HG02870 (cell line): ENCODE measurements around the gene SHISA3.

Experiments
- ATAC-seq: cut with Tn5 transposase; IDR thresholded peaks from one replicate; pipeline ENCODE4 v1.9.1; 2021; ENCODE audit warnings: mild to moderate bottlenecking, moderate library complexity; ENCODE audit not compliant: unreplicated experiment

SHISA3 gene

DNA sequence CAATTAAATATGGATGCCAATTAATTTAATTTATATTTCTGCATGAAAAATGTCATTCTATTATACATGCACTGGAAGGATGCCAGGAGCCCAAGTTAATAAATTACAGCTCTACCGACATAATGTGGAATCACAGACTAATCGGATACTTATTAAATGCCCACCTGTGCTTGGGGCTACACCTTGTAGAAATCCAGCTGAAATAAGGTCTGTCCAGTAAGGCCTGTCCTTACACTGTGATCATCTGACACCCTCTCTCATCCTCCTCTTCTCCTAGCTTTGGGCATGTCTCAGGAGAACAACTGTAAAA lies 6.0 kb upstream of the SHISA3 start:
- ATAC-seq = no peak

DNA sequence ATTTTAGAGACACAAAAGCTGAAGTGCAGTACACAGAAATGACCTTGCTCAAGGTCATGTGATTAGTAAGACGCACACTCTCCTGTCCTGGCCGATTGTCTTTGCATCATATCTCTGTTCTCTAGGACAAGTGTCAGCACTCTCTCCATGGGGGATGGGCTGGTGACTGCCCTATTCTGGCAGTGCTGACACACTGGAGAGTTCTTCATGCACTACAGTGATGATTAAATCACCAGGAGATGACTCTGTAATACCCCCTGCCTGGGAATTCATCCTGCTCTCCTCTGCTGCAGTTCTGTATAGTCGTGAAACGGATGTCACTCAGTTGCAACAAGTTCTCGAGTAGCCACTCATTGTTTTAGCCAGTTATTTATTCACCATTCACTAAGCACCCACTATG lies 5.3 kb upstream of the SHISA3 start:
- ATAC-seq = no peak

DNA sequence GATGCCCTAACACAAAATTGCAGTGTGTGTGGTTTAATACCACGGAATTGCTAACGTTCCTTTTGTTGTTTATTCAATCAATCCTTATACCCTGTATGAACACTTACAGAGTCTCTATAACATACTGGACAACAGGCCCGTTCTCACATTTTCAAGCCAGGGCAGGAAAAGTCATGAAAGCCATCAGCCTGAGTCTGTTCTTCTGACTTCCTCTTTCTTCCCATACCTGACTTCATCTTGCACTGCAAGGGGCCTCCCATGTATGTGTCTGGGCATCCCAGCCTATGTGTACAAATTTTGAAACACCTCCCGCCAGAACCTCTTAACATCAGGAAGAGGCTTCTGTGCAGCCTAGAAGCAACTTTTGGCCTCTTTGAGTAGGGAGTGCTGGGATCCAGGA lies 4.9 kb upstream of the SHISA3 start:
- no peak for ATAC-seq

DNA sequence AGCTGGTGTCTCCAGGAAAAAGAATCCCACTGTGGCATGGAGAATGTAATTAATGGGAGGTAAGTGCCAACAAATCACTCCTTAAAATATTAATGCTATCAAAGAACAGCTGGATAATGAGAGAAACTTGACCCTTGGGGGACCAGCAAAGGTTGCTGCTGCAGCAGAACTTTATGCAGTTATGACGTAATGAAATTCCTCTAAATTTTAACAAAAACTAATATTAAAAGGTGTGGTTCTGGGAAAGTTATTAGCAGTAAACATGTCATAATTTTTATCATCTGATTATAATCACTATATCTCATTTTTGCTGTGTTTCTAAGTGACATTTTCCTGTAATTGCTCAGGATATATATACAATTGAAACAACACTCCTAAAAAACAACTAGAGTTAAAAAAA lies 1.7 kb upstream of the SHISA3 start:
- ATAC-seq = no peak

DNA sequence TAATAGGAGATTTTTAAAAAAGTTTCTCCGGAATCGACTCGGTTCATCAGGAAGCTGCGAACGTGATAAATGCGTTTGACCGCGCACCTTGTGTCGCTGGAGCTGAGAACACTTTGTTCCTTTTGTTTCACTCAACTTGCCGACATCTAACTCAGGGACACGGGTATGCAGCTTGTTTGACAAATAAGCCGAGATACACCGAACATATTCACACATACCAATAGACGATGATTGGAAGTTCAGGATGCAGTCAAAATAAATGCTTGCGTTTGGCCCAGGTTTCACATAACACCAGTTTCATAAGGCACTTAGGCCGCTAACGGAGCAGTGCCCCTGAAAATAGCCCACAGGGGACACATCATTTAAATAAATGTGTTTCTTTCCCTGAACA lies 932 bp upstream of the SHISA3 start:
- ATAC-seq = no peak

DNA sequence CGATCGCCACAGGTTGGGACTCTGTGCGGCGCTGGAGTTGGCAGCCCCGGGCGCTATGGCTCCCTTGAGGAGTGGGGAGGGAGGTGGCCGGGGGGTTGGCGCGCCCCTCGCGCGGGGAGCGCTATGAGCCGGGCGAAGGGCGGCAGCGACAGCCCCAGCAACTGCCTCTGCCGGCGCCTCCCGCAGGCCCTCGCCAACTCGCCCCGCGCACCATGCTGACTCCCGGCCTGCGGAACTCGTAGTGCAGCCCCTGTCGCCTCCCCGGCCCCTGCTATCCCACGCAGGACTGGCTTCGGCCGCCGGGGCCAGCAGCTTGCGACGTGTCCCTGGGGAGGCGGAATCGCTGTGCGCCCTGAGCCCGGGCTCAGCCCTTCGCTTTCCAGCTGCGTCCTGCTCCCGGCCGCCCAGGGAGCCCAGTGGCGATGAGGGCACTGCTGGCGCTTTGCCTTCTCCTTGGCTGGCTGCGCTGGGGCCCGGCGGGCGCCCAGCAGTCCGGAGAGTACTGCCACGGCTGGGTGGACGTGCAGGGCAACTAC lies 415 bp downstream of the SHISA3 start:
- ATAC-seq = peak; percentile 32

DNA sequence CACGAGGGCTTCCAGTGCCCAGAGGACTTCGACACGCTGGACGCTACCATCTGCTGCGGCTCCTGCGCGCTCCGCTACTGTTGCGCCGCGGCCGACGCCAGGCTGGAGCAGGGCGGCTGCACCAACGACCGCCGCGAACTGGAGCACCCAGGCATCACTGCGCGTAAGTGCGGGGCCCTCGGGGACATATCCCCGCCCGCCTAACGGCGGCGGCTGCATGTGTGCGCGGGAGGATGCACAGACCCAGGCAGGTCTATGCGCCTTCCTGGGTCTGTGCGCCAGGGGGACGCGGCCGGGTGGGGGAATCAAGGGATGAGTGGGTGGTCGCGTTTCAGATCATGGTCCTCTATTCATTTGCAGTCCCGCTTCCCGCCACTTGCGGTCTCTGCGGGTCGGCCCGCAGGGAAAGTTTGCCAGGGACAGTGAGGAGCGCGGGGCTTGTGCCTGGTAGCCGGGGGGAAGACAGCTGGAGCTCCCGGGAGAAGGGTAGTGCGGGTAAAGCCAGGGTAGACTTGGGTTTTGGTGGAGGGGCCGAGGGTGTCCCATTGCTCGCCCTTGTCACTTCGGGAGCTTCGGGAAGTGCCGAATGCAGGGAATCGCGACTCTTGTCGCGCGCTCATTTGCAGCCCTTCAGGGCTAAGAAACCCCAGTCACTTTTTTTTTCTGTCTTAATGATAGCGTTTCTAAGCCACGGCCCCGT lies 1.0 kb downstream of the SHISA3 start:
- peak; percentile 29 for ATAC-seq

DNA sequence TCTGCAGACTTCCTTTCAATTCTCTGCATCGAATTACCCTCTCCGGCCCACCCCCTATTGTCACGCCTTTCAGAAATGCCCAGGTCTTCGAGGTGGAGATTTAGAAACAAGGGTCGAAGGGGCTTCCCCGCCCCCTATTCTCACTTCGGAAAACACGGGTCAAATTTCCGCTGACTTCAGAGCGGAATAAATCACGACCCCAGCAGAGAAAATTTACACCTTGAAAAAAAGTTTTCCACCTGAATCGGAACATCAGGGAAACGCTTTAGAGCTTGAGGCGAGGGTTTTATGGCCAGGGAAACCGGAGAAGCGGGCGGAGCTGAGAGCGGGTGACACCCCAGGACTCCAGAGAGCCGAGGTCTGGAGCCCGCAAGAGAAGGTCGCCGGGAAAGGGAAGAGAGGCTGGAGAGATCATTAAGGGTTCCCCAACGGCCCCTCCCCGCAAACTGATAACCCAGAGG lies 1.6 kb downstream of the SHISA3 start:
- ATAC-seq = no peak

DNA sequence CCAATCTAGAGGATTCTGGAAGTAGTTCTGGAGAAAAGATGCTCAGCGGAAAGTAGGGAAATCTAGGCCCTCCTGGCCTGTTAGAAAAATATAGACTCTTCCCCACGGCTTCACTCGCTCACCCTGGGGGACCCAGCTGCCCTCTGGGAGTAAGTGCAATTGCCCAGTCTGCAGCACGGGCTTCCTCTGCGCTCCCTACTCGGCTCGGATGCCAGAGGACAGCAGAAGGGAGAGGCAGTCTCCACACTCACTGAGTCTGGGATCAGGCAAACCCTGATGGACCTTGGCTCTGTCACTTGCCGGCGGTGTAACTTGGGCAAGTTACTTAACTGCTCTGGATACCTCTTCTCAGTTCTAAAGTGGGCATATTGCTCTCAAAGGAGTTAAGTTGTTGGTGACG lies 2.1 kb downstream of the SHISA3 start:
- ATAC-seq = no peak

DNA sequence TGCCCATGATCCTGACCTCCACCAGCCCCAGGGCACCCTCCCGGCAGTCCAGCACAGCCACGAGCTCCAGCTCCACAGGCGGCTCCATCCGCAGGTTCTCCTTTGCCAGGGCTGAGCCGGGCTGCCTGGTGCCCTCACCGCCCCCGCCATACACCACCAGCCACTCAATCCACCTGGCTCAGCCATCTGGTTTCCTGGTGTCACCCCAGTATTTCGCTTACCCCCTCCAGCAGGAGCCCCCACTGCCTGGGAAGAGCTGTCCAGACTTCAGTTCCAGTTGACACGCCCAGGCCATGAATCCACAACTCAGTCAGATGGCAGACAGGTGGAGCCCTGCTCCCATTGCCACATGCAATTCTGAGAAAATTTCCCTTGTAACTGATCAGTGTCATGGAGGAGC lies 3.9 kb downstream of the SHISA3 start:
- no peak for ATAC-seq

DNA sequence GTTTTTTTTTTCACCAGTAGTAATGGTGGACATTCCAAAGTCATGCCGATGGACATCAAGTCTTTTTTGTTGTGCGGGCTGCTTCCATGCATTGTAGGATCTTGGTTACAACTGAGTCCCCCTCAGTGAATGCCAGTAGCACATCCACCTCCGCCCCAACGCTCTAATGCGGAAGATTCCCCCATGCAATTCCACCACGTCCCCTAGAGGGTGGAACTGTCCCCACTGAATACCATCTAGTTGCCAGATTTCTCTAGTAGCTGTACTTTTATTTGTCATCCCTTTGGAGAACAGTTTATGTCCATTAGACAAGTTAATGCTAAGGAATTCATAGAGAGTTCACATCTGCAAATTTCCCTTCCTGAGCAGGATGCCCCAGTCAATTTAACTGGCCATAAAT lies 6.7 kb downstream of the SHISA3 start:
- ATAC-seq = no peak

DNA sequence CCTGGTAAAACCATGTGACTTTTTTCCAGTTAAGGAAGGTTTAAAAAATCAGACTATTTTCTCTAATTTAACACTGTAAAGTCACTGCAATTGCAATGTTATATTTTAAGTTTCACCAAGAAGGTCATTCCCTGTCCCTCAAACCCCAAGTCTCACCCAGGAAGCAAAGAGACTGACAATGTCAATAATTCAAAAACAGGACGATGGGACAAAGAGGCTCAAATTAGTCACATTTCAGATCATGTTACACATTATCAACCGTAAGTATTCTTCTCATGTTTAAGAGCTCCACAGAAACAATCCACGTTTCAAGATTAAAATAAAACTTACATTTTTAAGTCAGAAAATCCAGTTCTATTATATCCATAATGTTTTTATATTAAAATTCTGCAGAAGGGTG lies 13.2 kb downstream of the SHISA3 start:
- no peak for ATAC-seq

DNA sequence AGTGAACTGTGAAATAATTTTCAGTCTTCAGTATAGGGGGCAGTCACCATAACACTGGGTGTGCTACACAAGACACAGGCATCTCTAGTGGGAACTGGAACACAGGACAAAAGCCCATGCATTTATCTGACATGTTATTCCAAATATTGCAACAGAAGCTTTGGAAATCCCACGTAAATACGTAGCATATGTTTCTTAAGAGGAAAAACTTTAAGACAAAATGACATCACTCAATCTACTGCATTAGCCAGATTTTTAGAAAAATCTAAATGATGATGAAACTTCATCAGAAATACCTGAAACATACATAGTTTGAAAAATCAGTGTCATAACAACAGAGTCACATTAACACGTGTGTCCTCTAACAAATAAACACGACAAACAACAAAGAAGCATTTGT lies 14.5 kb downstream of the SHISA3 start:
- no peak for ATAC-seq

DNA sequence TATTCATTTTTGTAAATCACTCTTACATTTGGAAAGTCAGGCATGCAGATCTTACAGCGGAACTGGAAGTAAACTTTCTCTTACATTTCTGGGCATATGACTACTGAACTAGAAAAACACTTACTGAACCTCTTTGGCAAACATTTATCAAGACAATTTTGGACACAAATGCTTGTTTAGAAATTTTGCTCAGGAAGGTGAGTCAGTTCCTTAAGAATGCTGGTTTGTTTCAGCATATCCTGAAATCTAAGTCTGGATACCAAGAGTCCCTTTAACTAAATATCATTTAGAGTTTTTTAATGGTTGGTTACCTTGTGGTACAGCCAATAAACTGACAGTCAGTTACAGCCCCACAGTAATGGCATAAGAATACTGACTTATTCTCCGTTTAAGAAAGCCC lies 15.0 kb downstream of the SHISA3 start:
- ATAC-seq = no peak

DNA sequence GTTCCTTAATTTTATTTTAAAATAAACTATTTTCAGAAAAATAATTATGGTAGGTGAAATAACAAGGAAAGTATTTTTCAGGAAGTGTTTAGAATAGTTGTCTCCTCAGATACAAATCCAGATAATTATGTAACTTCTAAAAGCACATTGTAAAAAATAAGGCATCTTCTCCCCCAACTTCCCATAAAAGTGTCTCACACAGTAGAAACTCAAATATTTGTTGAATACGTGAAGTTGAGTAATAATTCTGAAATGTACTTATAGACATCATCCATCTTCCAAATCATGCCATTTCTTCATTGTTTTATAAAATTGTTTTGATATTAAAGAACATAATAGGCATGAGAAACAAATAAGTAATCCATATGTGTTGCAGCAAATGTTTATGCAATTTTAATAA lies 18.0 kb downstream of the SHISA3 start:
- no peak for ATAC-seq

DNA sequence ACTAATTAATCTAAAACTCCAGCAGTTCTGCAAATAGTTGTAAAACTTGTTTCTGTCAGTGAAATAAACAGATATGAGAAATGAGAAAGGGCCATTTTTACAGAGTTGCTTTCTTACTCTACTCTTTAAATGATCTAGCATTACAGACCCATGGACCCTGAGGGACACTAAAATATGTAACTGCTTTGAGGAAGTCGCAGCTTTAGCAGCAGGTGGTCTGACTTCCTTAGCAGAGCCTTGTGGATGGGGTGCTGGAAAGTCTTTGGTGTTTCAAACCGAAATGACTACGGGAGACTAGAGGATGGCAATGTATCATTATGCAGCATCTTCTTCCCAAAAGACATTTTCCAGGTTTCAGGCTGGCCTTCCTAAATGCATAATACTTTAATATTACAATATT lies 18.7 kb downstream of the SHISA3 start:
- peak; percentile 97 for ATAC-seq

DNA sequence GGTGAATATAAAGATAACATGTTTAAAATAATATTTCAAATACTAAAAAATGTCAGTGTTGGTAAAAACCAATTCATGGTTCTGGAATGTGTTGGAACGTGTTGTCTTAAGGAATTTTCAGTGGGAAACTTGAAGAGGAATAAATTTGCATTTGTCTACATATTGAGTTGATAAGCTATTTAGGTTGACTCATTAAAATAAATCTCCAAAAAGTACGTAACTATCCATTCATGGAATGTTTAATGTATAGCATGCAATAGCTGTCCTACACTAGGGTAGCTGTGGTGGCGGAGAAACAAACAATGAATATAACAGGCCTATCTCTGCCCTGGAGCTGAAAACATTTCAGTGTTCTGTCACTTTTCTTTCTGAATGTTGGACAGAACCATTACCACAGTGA lies 20.3 kb downstream of the SHISA3 start:
- no peak for ATAC-seq

DNA sequence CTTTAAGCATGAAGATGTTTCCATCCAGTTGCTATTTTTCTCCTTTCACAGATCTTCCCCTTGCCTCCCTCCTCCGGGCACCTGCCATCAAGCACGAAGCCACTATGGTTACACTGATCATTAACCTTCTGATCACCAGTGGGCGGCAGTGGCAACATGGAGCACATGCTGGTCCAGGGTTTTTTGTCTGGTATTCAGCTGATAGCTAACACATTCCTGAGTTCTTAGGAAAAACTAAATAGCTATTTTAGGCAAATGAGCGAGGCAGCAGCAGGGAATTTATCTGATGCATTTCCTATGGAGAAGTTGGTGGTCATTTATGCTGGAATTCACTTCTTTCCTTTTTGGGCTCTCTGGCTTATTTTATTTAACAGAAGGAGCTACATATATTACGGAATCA lies 22.9 kb downstream of the SHISA3 start:
- no peak for ATAC-seq

DNA sequence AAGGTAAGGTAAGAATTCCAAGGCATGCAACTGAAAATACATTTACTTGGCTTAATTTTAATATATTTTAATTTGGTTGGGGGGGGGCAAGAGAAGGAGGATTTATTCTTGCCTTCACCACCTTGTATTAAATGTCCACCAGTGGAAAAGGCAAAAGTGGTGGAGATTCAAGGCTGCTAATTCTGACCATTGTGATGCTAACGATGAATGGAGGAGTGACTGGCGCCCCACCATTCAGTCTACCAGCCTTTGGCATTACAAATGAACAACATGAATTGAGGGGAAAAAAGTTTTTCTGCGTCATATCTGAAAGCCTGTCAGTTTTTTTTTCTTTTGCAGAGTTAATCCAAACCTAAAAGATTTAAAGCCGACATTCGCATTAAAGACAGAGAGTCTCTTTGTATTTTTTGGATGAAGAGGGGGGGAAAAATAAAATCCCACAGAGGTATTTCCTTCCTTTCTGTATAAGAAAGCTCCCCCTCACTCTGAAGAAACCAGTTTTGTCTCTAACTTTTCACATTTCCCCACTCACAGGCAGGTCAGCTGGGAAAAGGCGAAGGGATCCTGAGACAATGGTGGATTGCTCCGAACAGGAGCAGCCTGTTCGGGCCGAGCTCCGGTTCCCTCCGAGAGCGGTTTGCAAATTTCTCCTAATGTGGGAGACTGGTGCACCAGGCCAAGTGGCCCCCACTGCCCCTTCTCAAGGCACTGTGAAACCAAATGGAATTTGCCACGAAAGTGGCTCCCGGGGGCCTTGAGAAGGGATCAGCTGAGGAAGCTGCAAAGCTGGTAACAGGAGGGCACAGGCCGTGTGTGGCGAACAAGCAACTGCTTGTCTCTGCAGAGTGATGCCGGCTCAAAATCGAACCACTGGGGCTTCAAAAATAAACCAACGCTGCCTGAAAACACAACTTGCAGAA lies 28.1 kb downstream of the SHISA3 start:
- no peak for ATAC-seq

DNA sequence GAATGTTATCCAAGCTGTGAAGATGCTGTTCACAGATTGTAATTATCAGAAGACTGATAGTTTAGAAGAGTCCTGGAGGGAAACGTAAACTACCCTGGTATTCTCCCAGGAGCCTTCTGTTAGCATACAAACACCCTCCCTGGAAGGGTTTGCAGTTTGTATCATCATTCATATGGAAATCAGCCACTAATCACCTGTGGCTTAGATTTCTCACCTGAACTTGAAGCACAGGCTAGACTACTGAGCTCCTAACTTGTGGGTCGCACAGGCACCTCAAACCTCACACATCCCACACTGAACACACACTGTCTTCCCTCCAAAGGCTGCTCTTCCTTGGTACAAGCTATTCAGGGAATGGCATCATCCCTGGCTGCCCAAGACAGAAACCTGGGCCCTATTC lies 30.7 kb downstream of the SHISA3 start:
- no peak for ATAC-seq

DNA sequence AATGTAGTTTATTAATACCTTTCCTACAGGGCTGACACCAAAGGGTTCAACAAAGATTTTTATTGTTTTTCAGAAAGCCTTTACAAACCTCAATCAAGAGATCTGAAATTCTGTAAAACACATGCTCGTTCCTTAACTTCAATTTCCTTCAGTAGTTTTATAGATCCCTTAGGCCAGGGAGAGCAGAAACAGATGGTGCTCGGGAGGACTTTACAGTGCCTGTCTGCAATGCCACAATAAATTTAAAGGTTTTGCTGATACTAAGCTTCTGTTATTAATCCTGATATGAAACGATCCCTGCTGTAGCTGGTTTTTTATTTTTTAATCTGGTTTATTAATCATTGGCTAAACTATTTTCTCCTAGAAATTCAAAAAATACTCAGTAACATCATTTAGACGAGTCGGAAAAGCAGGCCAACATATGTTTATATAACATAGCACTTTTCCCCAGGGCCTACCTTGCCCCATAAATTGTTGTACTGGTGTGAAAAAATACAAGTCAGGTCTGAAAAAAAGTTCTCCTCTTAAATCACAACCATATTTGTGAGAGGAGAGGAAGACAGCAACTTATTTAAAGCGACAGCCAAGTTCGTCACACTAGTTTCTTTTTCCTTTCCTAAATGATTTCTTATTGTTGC lies 39.8 kb downstream of the SHISA3 start:
- ATAC-seq = no peak

DNA sequence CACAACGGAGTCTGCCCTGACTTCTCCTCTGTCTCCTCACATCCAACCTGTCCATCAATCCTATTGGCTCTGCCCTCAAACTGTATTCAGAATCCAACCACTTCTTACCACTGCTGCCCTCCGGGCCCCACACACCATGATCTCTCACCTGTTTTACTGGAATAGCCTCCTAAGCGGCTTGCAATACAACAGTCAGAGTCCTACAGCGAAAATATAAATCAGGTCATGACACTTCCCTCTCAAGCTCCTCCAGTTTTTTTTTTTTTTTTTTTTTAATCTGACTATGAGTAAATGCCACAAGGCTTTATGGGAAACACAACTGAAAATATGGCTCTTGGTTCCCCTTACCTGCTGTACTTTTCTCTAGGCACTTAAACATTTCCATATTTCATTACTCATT lies 42.8 kb downstream of the SHISA3 start:
- no peak for ATAC-seq
